ENCODE data around the gene PTPRN2. TPM values are rescaled to one million over a fixed set of nuclear protein-coding genes. Genes with fewer than 3 reads are reported as not detected.
"Not testable (repeated sequence)": the region's sequence is repeated elsewhere in the genome, so short reads cannot be mapped to it uniquely, and the experiment has no call there.

PTPRN2 gene
- polyA plus RNA-seq, 3 donors from 2014 or later = 1.9 to 3.7 (median 2.2) TPM

- Mint-ChIP-seq H3K27ac (no peak overlapping the region), H3K4me1 (no peaks in the 10 kb centered on the region), H3K36me3 (no peaks in the 10 kb centered on the region), H3K9me3 (no peaks in the 10 kb centered on the region), H3K4me3 (no peak overlapping the region), H3K27me3 (ENCODE audit: low read depth in 3 of 3) (peaks cover 0 to 3% (median 0%) of the 10 kb centered on the region in 3 donors)
- no peak for DNase-seq
These were observed 603.0 kb downstream of the PTPRN2 start for GRCh38 chr7:157984423-157985163.

DNA sequence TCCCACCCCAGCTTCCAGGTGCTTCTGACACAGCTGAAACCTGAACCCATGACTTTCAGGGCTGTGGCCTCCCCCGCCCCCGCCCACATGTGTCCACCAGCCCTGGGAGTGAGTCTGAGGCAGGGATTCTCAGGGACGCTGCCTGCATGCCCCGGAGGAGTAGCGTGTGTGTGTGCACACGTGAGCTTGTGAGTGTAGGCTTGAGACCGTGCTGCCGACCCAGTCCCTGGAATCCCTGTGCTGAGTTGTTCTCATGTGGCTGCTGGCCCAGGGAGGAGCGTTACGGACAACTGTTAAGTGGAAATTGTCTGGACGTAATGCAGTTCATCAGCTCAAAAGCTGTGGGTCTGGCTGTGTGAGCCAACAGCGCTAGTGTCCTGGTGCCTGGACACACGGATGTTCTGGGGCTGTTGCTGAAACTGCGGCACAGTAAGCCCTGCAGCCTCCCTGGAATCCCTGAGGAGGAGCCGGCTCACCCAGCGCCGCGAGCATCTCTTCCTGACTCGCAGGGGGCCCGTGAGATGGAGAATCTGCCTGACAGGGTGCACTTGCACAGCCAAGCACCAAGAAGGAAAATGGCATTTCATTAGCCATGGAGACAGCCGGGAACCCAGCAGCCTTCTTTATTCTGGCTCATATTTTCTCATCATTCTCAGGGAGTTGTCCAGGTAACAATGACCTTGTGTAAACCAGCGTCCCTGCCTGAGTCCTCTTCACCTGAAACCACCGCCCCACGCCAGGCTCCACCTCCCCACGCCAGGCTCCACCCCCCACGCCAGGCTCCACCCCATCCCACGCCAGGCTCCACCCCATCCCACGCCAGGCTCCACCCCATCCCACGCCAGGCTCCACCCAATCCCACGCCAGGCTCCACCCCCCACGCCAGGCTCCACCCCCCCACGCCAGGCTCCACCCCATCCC is 603.9 kb downstream of the PTPRN2 start:
- no peak overlapping the region for H3K4me3 Mint-ChIP-seq
- H3K27ac Mint-ChIP-seq = no peak overlapping the region
- H3K9me3 Mint-ChIP-seq = no peaks in the 10 kb centered on the region
- H3K36me3 Mint-ChIP-seq = no peaks in the 10 kb centered on the region
- no peaks in the 10 kb centered on the region for H3K4me1 Mint-ChIP-seq
- no peak for DNase-seq
- H3K27me3 Mint-ChIP-seq (ENCODE audit: low read depth in 3 of 3) = no peaks in the 10 kb centered on the region

DNA sequence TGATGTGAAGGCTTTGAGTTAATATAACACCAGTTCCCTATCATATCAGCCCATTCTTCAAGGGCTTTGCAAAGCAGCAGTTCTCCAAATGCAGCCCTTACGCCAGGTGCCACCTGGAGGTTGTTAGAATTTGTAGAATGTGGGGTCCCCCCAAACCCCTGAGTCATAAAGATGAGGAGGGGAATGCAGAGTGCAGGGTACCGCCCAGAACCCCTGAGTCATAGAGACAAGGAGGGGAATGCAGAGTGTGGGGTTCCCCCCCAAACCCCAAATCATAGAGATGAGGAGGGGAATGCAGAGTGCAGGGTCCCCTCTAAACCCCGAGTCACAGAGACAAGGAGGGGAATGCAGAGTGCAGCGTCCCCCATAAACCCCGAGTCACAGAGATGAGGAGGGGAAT is 605.8 kb downstream of the PTPRN2 start:
- Mint-ChIP-seq H3K27ac (no peak overlapping the region), H3K9me3 (no peaks in the 10 kb centered on the region), H3K4me1 (no peaks in the 10 kb centered on the region), H3K36me3 (no peaks in the 10 kb centered on the region), H3K4me3 (no peak overlapping the region), H3K27me3 (ENCODE audit: low read depth in 3 of 3) (no peaks in the 10 kb centered on the region)
- DNase-seq = no peak

GRCh38 chr7:157980774-157981173 is 606.8 kb downstream of the PTPRN2 start:
- DNase-seq = no peak
- Mint-ChIP-seq H3K4me1 (no peaks in the 10 kb centered on the region), H3K9me3 (peaks cover 0 to 1% (median 0%) of the 10 kb centered on the region in 6 donors), H3K4me3 (no peak overlapping the region), H3K36me3 (peaks cover 0 to 4% (median 0%) of the 10 kb centered on the region in 3 donors), H3K27ac (no peak overlapping the region), H3K27me3 (ENCODE audit: low read depth in 3 of 3) (peaks cover 0 to 5% (median 0%) of the 10 kb centered on the region in 3 donors)

- DNase-seq; H3K4me1 Mint-ChIP-seq; H3K4me3 Mint-ChIP-seq; H3K27ac Mint-ChIP-seq; H3K9me3 Mint-ChIP-seq; H3K36me3 Mint-ChIP-seq; H3K27me3 Mint-ChIP-seq (ENCODE audit: low read depth in 3 of 3): not testable (repeated sequence)
These were observed 607.3 kb downstream of the PTPRN2 start for GRCh38 chr7:157980341-157980731.

GRCh38 chr7:157979636-157980340 is 607.8 kb downstream of the PTPRN2 start:
- peaks cover 3 to 8% (median 6%) of the 10 kb centered on the region in 6 donors for H3K9me3 Mint-ChIP-seq
- no peak overlapping the region for H3K27ac Mint-ChIP-seq
- peaks cover 0 to 5% (median 0%) of the 10 kb centered on the region in 3 donors for H3K27me3 Mint-ChIP-seq (ENCODE audit: low read depth in 3 of 3)
- H3K36me3 Mint-ChIP-seq = peaks cover 0 to 4% (median 4%) of the 10 kb centered on the region in 3 donors
- no peaks in the 10 kb centered on the region for H3K4me1 Mint-ChIP-seq
- no peak for DNase-seq
- H3K4me3 Mint-ChIP-seq = no peak overlapping the region

DNA sequence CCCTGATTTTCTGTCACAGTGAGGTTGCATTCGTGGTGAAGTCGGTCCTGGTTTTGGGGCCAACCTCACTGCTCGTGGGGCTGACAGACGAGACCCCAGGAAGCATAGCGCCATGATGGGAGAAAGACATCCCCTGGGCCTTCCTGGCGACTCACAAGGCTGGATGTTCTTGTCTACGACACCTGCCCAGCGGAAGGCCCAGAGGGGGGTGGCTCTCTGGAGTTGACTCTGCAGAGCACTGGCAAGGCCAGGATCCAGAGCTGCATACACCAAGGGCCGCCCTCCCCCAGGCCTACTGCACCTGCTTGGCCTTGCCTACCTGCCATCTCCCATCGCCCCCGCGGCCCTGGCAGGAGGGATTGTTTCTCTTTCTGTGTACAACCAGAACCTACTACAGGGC is 608.9 kb downstream of the PTPRN2 start:
- H3K27me3 Mint-ChIP-seq (ENCODE audit: low read depth in 3 of 3) = peaks cover 0 to 5% (median 0%) of the 10 kb centered on the region in 3 donors
- H3K4me1 Mint-ChIP-seq = no peaks in the 10 kb centered on the region
- no peak for DNase-seq
- no peak overlapping the region for H3K27ac Mint-ChIP-seq
- H3K4me3 Mint-ChIP-seq = no peak overlapping the region
- peaks cover 3 to 12% (median 9%) of the 10 kb centered on the region in 6 donors for H3K9me3 Mint-ChIP-seq
- H3K36me3 Mint-ChIP-seq = peaks cover 0 to 4% (median 4%) of the 10 kb centered on the region in 3 donors

DNA sequence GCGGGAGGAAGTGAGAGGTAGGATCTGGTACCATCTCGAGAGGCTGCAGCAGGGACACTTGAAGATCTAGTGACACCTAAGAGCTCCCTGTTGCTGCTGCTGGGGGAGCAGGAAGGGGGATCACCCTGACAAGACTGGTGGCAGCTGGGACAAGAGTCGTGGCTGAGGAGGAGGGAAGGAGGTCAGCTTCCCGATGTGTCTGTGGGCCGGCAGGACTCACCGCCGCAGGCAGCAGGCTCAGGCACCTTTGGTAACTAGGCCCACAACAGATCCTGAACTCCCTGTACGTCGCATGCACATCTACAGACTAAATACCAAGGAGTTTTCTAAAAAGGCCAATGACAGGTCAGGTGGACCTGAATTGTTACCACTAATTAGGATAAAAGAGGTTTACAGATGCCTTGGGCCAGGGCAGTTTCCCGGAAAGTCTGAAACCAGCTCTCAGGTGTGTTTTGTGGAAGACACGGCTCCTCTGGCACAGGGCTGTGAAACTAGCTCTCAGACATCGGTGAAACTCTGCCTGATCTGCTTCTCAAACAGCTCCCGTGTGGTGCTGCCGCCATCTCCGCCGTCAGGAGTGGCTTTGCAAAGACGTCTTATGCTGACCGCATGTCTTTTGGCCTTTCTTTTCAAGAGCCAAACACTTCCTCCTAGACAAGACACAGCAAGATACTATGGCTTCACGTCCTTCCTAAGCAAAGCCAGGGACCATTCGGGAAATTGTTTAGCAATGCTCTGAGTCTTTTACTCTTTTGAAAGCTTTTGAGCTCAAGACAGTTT is 609.7 kb downstream of the PTPRN2 start:
- Mint-ChIP-seq H3K4me3 (no peak overlapping the region), H3K4me1 (no peaks in the 10 kb centered on the region)

DNA sequence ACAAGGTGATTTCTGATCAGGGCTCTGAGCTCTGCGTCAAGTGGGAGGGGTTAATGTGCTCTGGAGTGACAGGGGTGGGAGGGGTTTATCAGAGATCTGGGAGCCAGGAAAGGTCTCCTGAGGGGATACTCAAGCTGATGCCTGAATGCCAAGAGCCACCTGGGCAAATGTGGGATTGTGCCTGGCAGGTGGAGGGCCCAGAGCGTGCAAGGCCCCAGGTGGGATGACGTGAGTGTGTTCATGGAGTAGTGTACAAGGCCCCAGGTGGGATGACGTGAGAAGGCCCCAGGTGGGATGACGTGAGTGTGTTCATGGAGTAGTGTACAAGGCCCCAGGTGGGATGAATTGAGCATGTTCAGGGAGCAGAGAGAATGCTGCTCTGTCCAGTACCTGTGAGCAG is 610.3 kb downstream of the PTPRN2 start:
- H3K4me1 Mint-ChIP-seq = no peaks in the 10 kb centered on the region
- no peak for DNase-seq
- H3K9me3 Mint-ChIP-seq = peaks cover 3 to 16% (median 10%) of the 10 kb centered on the region in 6 donors
- H3K27me3 Mint-ChIP-seq (ENCODE audit: low read depth in 3 of 3) = peaks cover 0 to 5% (median 0%) of the 10 kb centered on the region in 3 donors
- H3K27ac Mint-ChIP-seq = no peak overlapping the region
- peaks cover 0 to 4% (median 4%) of the 10 kb centered on the region in 3 donors for H3K36me3 Mint-ChIP-seq
- H3K4me3 Mint-ChIP-seq = no peak overlapping the region

More for the DNA sequence above, 609.7 kb downstream of the PTPRN2 start:
- Mint-ChIP-seq H3K27me3 (ENCODE audit: low read depth in 3 of 3) (peaks cover 0 to 5% (median 0%) of the 10 kb centered on the region in 3 donors), H3K27ac (no peak overlapping the region), H3K9me3 (peaks cover 3 to 16% (median 10%) of the 10 kb centered on the region in 6 donors), H3K36me3 (peaks cover 0 to 4% (median 4%) of the 10 kb centered on the region in 3 donors)
- DNase-seq = no peak

DNA sequence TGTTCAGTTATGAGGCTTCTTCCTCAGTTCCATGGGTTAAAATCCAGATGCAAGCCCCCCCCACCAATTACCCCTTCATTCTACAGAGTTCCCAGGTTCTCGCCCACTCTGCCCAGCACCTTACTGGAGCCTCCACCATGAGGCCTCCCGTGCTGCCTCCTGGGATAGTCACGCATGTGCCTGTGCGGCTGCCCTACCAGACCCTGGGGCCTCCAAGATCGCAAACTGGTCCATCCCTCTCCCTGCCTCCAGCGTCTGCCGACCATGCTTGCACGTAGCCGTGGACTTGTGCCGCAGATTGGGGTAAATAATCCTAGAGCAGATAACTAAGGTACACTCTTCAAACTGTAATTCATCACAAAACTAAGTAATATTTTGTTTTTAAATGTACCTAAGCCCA is 611.2 kb downstream of the PTPRN2 start:
- Mint-ChIP-seq H3K4me3 (no peak overlapping the region), H3K36me3 (peaks cover 0 to 4% (median 4%) of the 10 kb centered on the region in 3 donors), H3K27ac (no peak overlapping the region), H3K9me3 (peaks cover 5 to 23% (median 14%) of the 10 kb centered on the region in 6 donors), H3K27me3 (ENCODE audit: low read depth in 3 of 3) (peaks cover 0 to 5% (median 0%) of the 10 kb centered on the region in 3 donors), H3K4me1 (no peaks in the 10 kb centered on the region)
- no peak for DNase-seq

DNA sequence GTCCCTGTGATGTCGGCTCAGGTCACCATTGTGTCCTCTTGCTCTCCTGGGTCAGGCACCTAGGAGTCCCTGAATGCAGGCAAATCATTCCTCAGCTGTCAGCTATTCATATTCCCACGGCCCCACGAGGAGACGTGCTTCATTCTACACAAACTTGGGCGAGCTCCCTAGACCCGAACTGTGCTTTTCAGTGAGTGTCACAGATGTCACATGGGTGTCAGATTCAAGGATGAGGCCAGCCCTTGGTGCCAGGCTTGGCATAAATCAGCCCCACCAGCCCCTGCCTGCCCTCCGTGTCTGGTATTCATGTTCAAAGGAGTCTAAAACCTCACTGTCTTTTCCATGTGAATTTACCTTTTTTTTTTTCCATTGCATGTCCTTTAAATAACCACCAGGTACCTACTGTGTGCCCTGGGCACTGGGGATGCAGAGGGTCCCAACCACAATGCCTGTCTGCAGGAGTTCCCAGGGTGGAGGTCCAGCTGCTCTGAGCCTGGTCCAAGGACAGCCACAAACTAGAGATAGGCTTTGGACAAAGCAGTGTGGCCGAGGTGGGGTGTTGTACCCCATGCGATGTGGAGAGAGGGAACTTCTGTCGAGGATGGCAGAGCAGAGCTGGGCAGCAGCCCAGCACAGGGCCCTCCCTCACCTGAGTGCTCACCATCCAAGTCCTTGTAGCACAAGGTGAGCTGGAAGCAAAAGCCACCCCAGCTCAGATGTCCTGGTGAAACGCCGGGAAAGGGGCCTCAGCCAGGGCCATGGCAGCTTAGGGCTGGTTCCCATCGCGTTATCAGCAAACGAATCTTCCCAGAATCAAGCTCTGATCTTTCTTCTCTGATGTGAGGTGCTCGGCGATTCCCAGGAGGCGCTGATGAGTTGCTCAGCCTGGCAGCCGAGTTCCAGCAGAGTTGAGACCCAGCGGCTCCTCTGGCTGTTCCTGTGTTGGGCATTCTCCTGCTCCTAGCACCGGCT is 611.9 kb downstream of the PTPRN2 start:
- Mint-ChIP-seq H3K27me3 (ENCODE audit: low read depth in 3 of 3) (peaks cover 0 to 5% (median under 1%) of the 10 kb centered on the region in 3 donors), H3K9me3 (peaks cover 5 to 29% (median 17%) of the 10 kb centered on the region in 6 donors), H3K4me3 (no peak overlapping the region), H3K4me1 (no peaks in the 10 kb centered on the region), H3K27ac (no peak overlapping the region), H3K36me3 (peaks cover 0 to 4% (median 4%) of the 10 kb centered on the region in 3 donors)
- no peak for DNase-seq

DNA sequence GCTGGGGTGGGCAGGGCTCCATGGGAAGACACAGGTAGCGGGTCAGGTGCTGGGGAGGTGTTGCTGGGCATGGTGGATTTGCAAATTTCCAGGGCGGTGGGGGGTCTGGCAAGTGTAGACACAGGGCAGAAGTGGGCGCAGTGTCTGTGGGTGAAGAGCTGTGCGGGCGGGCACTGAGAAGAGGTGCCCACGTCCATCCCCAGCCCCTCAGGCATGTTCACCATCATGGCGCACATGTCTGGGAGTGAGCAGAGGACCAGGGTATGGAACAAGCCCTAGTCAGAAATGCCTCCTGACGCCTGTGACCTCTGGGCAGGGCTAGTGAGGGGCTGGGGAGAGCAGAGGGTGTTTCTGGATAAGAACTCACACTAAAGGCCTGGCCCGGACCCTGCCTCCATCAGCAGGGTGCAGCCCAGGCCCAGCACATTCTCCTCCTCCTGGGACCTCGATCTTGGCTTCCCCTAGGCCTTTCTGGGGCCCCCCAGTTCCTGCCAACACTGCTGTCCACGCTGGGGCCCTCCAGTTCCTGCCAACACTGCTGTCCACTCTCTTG is 612.9 kb downstream of the PTPRN2 start:
- H3K4me1 Mint-ChIP-seq = no peaks in the 10 kb centered on the region
- no peak overlapping the region for H3K4me3 Mint-ChIP-seq
- peaks cover 0 to 5% (median 2%) of the 10 kb centered on the region in 3 donors for H3K27me3 Mint-ChIP-seq (ENCODE audit: low read depth in 3 of 3)
- no peak for DNase-seq
- peaks cover 0 to 4% (median 4%) of the 10 kb centered on the region in 3 donors for H3K36me3 Mint-ChIP-seq
- H3K27ac Mint-ChIP-seq = no peak overlapping the region
- peaks cover 5 to 29% (median 18%) of the 10 kb centered on the region in 6 donors for H3K9me3 Mint-ChIP-seq
